Lower leg skin (tissue), 4 donors: ENCODE results near the gene KLRC4. TPM values are rescaled to one million over a fixed set of nuclear protein-coding genes. Genes with fewer than 3 reads are reported as not detected.
"Not testable (repeated sequence)": the region's sequence is repeated elsewhere in the genome, so short reads cannot be mapped to it uniquely, and the experiment has no call there.

Source experiments
- DNase-seq, 2 donors: peaks; one replicate each; pipeline ENCODE4 v3.0.0-alpha.2; 2019; ENCODE audit warnings: low spot score in 2 of 2
- H3K4me3 ChIP-seq: fragments of 200-600 bp; sonication (generic); 2 replicates; pipeline ENCODE4 v1.5.1; 2017; ENCODE audit warnings: mild to moderate bottlenecking, low read depth; ENCODE audit not compliant: poor library complexity, severe bottlenecking
- POLR2A ChIP-seq, 2 donors: fragments of 450-650 bp; IDR thresholded peaks; one replicate each; pipeline ENCODE4 v1.6.1; 2016 to 2017; ENCODE audit warnings: antibody characterized with exemption in 2 of 2, mild to moderate bottlenecking in 1 of 2, moderate library complexity in 1 of 2
- WGBS, 2 donors: methylation state at CpG; one replicate each; pipeline ENCODE4 v1.1.5; 2018; 5-methylcytosine and 5-hydroxymethylcytosine counted together
- intact Hi-C: fragments of 100-400 bp; cut with DNase I; formaldehyde crosslinking; loops from one replicate; pipeline ENCODE4 v1.15.0; 2023; ENCODE audit warnings: low total_unique reads
- total RNA-seq, 4 donors: library from RNA; depleted of rRNA; stranded (reverse); fragments of >200 nt; gene quantifications; one replicate each; pipeline ENCODE4 v1.1.0, GENCODE V29; 2016
- TF ChIP-seq, protein P1 (sequence below), 3 donors: fragments of 450-650 bp; IDR thresholded peaks; one replicate each; pipeline ENCODE4 v1.5.1; 2016; ENCODE audit warnings: antibody characterized with exemption in 3 of 3, mild to moderate bottlenecking in 3 of 3, moderate library complexity in 2 of 3

Gene KLRC4
- total RNA-seq, 4 donors from 2014 or later: not detected

- 95% methylated on average over 4 of the region's 4 CpGs for WGBS, 2 donors
- no peak overlapping the region for H3K4me3 ChIP-seq
- no peak for DNase-seq
- TF ChIP-seq POLR2A (IDR thresholded peaks at IDR 0.05): no peak
- TF ChIP-seq, protein P1, sequence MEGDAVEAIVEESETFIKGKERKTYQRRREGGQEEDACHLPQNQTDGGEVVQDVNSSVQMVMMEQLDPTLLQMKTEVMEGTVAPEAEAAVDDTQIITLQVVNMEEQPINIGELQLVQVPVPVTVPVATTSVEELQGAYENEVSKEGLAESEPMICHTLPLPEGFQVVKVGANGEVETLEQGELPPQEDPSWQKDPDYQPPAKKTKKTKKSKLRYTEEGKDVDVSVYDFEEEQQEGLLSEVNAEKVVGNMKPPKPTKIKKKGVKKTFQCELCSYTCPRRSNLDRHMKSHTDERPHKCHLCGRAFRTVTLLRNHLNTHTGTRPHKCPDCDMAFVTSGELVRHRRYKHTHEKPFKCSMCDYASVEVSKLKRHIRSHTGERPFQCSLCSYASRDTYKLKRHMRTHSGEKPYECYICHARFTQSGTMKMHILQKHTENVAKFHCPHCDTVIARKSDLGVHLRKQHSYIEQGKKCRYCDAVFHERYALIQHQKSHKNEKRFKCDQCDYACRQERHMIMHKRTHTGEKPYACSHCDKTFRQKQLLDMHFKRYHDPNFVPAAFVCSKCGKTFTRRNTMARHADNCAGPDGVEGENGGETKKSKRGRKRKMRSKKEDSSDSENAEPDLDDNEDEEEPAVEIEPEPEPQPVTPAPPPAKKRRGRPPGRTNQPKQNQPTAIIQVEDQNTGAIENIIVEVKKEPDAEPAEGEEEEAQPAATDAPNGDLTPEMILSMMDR (IDR thresholded peaks at IDR 0.05): no peak
- intact Hi-C loops: no loop called here
Observed at GRCh38 chr12:10381928-10382628, 27.5 kb downstream of the KLRC4 start.

- intact Hi-C loops, DNase-seq, H3K4me3 ChIP-seq: not testable (repeated sequence)
- WGBS, 2 donors: 68 to 71% methylated on average over 2 of the region's 2 CpGs
Observed at GRCh38 chr12:10378737-10379136, 30.8 kb downstream of the KLRC4 start.

DNA sequence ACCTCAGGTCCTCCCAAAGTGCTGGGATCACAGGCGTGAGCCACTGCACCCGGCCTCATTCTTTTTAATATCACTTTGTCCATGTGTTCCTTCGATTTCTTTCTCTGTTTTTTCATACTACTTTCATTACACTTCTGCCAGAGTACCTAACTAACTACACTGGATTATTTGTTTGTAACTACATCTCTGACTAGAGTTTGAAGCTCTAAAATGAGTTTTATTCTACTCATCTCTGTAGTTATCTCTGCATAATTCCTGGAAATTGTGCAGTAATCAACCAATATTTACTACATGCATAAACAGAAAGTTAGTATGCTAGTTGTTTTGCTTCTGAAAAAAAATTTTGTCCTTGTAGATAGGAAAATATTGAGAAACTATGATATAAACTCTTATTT is 34.9 kb downstream of the KLRC4 start:
- DNase-seq: no peak
- H3K4me3 ChIP-seq: no peak overlapping the region
- intact Hi-C loops: no loop called here
- 89 to 91% methylated on average over 3 of the region's 3 CpGs for WGBS, 2 donors
- TF ChIP-seq, protein P1 (IDR thresholded peaks at IDR 0.05): no peak
- no peak for TF ChIP-seq POLR2A (IDR thresholded peaks at IDR 0.05)

DNA sequence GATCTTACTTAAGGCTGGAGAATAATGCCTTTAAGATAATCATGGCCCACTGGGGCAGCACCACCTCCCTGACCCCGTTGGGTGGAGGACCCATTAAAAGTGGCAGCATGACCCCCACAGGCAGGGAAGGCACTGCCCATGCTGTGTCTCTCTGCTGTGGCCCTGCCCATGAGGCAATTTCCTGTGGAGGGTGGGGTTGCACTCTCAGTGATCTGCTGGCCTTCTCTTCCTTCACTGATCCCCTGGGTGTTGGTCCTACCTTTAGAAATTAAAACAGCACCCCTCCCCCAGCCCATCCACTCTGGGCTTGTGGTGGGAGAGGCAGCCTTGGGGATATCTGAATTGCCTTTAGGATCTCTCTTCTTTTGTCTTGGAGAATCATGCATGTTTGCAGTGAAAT is 37.0 kb downstream of the KLRC4 start:
- no peak for DNase-seq
- WGBS, 2 donors: 50 to 56% methylated on average over 1 of the region's 1 CpG
- H3K4me3 ChIP-seq: no peak overlapping the region
- TF ChIP-seq POLR2A (IDR thresholded peaks at IDR 0.05): no peak
- TF ChIP-seq, protein P1 (IDR thresholded peaks at IDR 0.05): no peak
- intact Hi-C loops: no loop called here

DNA sequence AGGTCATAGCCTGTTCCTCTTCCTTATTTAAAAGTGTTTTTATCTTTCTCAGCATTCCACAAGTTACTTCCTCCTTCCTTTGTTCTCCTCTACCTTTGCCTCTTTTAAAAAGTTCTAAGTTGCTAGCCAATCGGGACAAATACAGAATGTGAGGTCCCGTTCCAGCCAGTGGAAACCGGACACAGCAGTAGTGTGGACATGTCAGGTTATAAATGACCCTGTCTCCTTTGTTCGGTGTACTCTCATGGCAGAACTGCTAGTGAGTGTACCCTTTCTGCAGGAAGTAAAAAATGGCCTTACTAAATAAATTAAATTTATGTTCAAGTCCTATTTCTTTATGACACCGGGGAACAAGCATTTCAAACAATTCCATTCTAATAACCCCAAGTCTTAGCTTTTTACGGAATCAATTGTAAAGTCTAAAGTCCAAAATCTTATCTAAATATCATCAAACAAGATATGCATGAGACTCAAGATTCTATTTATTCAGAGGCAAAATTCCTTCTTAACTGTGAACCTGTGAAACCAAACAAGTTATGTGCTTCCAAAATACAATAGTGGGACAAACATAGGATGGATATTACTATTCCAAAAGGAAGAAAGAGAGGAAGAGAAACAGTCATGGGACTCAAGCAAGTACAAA is 37.5 kb downstream of the KLRC4 start:
- WGBS, 2 donors: 61 to 64% methylated on average over 6 of the region's 6 CpGs

GRCh38 chr12:10369557-10370415 is 39.8 kb downstream of the KLRC4 start:
- H3K4me3 ChIP-seq: no peak overlapping the region
- DNase-seq: no peak
- WGBS, 2 donors: 87 to 93% methylated on average over 8 of the region's 8 CpGs
- intact Hi-C loops: no loop called here
- TF ChIP-seq, protein P1 (IDR thresholded peaks at IDR 0.05): no peak
- TF ChIP-seq POLR2A (IDR thresholded peaks at IDR 0.05): no peak

More for the DNA sequence above, 37.5 kb downstream of the KLRC4 start:
- H3K4me3 ChIP-seq, intact Hi-C loops, DNase-seq: not testable (repeated sequence)
